GM12865 (cell line): ENCODE results near the gene BPGM.

Experiments used
- DNase-seq: peaks from one replicate; pipeline ENCODE4 v3.0.0; 2010; ENCODE audit warnings: low read depth
- H3K4me3 ChIP-seq: 2 replicates; pipeline ENCODE4 v1.5.1; 2011; ENCODE audit warnings: mild to moderate bottlenecking, low read depth, low read length, control low read depth
- TF ChIP-seq, protein P1 (sequence below): IDR thresholded peaks from 2 replicates; pipeline ENCODE4 v1.5.1; 2011; ENCODE audit warnings: low read length, control low read depth, low read depth, inconsistent platforms; ENCODE audit not compliant: insufficient read depth; ENCODE audit errors: missing control alignments

The BPGM gene

GRCh38 chr7:134701272-134701671 is 54.6 kb downstream of the BPGM start:
- no peak overlapping the region for H3K4me3 ChIP-seq
- TF ChIP-seq, protein P1, sequence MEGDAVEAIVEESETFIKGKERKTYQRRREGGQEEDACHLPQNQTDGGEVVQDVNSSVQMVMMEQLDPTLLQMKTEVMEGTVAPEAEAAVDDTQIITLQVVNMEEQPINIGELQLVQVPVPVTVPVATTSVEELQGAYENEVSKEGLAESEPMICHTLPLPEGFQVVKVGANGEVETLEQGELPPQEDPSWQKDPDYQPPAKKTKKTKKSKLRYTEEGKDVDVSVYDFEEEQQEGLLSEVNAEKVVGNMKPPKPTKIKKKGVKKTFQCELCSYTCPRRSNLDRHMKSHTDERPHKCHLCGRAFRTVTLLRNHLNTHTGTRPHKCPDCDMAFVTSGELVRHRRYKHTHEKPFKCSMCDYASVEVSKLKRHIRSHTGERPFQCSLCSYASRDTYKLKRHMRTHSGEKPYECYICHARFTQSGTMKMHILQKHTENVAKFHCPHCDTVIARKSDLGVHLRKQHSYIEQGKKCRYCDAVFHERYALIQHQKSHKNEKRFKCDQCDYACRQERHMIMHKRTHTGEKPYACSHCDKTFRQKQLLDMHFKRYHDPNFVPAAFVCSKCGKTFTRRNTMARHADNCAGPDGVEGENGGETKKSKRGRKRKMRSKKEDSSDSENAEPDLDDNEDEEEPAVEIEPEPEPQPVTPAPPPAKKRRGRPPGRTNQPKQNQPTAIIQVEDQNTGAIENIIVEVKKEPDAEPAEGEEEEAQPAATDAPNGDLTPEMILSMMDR, result peak; percentile 35
- DNase-seq, result peak; percentile 36

GRCh38 chr7:134702366-134703240 is 56.0 kb downstream of the BPGM start:
- DNase-seq, result no peak
- no peak overlapping the region for H3K4me3 ChIP-seq
- TF ChIP-seq, protein P1, result no peak

GRCh38 chr7:134703241-134703594 is 56.6 kb downstream of the BPGM start:
- TF ChIP-seq, protein P1, result no peak
- no peak overlapping the region for H3K4me3 ChIP-seq
- DNase-seq, result no peak

GRCh38 chr7:134703782-134704181 is 57.1 kb downstream of the BPGM start:
- TF ChIP-seq, protein P1, result no peak
- H3K4me3 ChIP-seq, result no peak overlapping the region
- no peak for DNase-seq

DNA sequence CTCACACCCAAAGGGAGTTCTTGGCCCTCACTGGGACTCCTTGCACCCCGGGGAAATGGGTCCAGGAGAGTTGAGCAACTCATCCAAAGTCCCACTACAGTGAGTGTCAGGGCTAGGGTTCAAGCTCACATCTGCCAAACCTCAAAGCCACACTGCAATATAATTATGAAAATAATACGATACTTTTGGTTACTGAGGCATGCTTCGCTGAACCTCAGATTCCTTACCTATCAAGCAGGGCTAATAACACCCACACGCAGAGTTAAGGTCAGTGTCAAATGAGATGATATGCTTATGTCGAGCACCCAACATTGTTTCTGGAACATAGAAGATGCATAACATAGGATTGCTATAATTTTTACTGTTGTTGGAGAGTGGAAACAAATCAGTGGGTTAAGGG is 58.2 kb downstream of the BPGM start:
- TF ChIP-seq, protein P1, result no peak
- H3K4me3 ChIP-seq, result no peak overlapping the region
- DNase-seq, result no peak

- H3K4me3 ChIP-seq, result no peak overlapping the region
- TF ChIP-seq, protein P1, result no peak
- no peak for DNase-seq
These were observed 59.1 kb downstream of the BPGM start for GRCh38 chr7:134705716-134706115.

DNA sequence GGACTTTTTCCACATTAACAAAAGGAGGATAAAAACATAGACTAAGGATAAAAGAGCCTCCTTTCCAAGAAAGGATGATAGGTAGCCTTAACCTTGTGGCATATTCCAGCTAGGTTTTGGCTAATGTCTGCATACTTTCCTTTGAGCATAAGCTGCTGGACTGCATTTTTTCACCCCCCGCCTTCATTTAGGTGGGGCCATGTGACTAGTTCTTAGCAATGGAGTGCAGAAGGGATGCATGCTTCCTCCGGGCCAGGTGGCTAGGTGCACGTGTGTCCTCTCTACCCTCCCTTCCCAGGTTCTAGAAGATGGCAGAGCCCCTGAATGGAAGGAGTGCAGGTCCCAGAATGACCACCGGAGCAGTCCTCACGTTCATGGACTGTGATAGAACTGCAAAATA is 59.8 kb downstream of the BPGM start:
- no peak for DNase-seq
- no peak overlapping the region for H3K4me3 ChIP-seq
- TF ChIP-seq, protein P1, result no peak
